Activated effector memory CD4-positive, alpha-beta T cell treated with Interleukin-2 at 50 U/mL for 16 hours (primary cell): ENCODE results near the gene GASK1A.
"Not testable (repeated sequence)": the region's sequence is repeated elsewhere in the genome, so short reads cannot be mapped to it uniquely, and the experiment has no call there.

Experiments
- DNase-seq: peaks from one replicate; pipeline ENCODE4 v3.0.0-alpha.2; 2020

The GASK1A gene

GRCh38 chr3:42979044-42979972 is at the start of gene GASK1A:
TSS of gene GASK1A (plus strand) at chr3:42979311. CDS start at chr3:42979643, 332 bp downstream.
- DNase-seq = no peak

- DNase-seq = no peak
Observed at GRCh38 chr3:42934111-42934510, 45.0 kb upstream of the GASK1A start.

GRCh38 chr3:42934910-42935309 is 44.2 kb upstream of the GASK1A start:
- no peak for DNase-seq

GRCh38 chr3:42935472-42935871 is 43.6 kb upstream of the GASK1A start:
- no peak for DNase-seq

GRCh38 chr3:42936157-42936981 is 42.7 kb upstream of the GASK1A start:
- DNase-seq = no peak

GRCh38 chr3:42937334-42937733 is 41.8 kb upstream of the GASK1A start:
- no peak for DNase-seq

GRCh38 chr3:42942693-42943092 is 36.4 kb upstream of the GASK1A start:
- DNase-seq = no peak

- DNase-seq = no peak
Observed at GRCh38 chr3:42946050-42946449, 33.1 kb upstream of the GASK1A start.

- no peak for DNase-seq
Observed at GRCh38 chr3:42957573-42957972, 21.5 kb upstream of the GASK1A start.

- no peak for DNase-seq
Observed at GRCh38 chr3:42960282-42960681, 18.8 kb upstream of the GASK1A start.

- DNase-seq = no peak
Observed at GRCh38 chr3:42960786-42961185, 18.3 kb upstream of the GASK1A start.

- no peak for DNase-seq
Observed at GRCh38 chr3:42961633-42962032, 17.5 kb upstream of the GASK1A start.

GRCh38 chr3:42963269-42963668 is 15.8 kb upstream of the GASK1A start:
- DNase-seq = no peak

- DNase-seq = no peak
Observed at GRCh38 chr3:42964266-42964665, 14.8 kb upstream of the GASK1A start.

- no peak for DNase-seq
Observed at GRCh38 chr3:42970557-42970956, 8.6 kb upstream of the GASK1A start.

GRCh38 chr3:42970976-42971772 is 7.9 kb upstream of the GASK1A start:
- DNase-seq = no peak

GRCh38 chr3:42974906-42975305 is 4.2 kb upstream of the GASK1A start:
- DNase-seq = not testable (repeated sequence)

- DNase-seq = no peak
Observed at GRCh38 chr3:42975456-42975855, 3.7 kb upstream of the GASK1A start.

GRCh38 chr3:42975955-42976354 is 3.2 kb upstream of the GASK1A start:
- DNase-seq = no peak

GRCh38 chr3:42980209-42980608 is 1.1 kb downstream of the GASK1A start:
- no peak for DNase-seq

GRCh38 chr3:42980909-42981308 is 1.8 kb downstream of the GASK1A start:
- DNase-seq = no peak

- no peak for DNase-seq
Observed at GRCh38 chr3:42982645-42983412, 3.7 kb downstream of the GASK1A start.
